Measurements from ENCODE around the gene POTEH.
"Not testable (repeated sequence)": the region's sequence is repeated elsewhere in the genome, so short reads cannot be mapped to it uniquely, and the experiment has no call there.

- TF ChIP-seq POLR2AphosphoS5 (IDR thresholded peaks at IDR 0.05; ENCODE audit: low read depth); CTCF (IDR thresholded peaks at IDR 0.05; ENCODE audit: insufficient read depth, low read length); GABPA (IDR thresholded peaks at IDR 0.05; ENCODE audit: low read depth): not testable (repeated sequence)
- TF ChIP-seq, protein P1, sequence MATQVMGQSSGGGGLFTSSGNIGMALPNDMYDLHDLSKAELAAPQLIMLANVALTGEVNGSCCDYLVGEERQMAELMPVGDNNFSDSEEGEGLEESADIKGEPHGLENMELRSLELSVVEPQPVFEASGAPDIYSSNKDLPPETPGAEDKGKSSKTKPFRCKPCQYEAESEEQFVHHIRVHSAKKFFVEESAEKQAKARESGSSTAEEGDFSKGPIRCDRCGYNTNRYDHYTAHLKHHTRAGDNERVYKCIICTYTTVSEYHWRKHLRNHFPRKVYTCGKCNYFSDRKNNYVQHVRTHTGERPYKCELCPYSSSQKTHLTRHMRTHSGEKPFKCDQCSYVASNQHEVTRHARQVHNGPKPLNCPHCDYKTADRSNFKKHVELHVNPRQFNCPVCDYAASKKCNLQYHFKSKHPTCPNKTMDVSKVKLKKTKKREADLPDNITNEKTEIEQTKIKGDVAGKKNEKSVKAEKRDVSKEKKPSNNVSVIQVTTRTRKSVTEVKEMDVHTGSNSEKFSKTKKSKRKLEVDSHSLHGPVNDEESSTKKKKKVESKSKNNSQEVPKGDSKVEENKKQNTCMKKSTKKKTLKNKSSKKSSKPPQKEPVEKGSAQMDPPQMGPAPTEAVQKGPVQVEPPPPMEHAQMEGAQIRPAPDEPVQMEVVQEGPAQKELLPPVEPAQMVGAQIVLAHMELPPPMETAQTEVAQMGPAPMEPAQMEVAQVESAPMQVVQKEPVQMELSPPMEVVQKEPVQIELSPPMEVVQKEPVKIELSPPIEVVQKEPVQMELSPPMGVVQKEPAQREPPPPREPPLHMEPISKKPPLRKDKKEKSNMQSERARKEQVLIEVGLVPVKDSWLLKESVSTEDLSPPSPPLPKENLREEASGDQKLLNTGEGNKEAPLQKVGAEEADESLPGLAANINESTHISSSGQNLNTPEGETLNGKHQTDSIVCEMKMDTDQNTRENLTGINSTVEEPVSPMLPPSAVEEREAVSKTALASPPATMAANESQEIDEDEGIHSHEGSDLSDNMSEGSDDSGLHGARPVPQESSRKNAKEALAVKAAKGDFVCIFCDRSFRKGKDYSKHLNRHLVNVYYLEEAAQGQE (IDR thresholded peaks at IDR 0.05; ENCODE audit: insufficient replicate concordance, low read depth) = not testable (repeated sequence)
Observed at GRCh38 chr22:15685641-15686040, 4.2 kb upstream of the POTEH start.
